Aorta (tissue), 5 donors: Measurements from ENCODE around the gene NHP2. TPM values are rescaled to one million over a fixed set of nuclear protein-coding genes. Genes with fewer than 3 reads are reported as not detected.

Experiments used
- ATAC-seq: fragments of 200-7000 bp; cut with Tn5 transposase; one replicate; pipeline ENCODE4 v1.9.1; 2022; ENCODE audit warnings: moderate library complexity; ENCODE audit not compliant: low FRiP score
- DNase-seq, 2 donors: peaks; one replicate each; pipeline ENCODE4 v3.0.0-alpha.2; 2020
- H3K27ac ChIP-seq, 2 donors: one replicate each; pipeline ENCODE4 v1.5.1; 2013; ENCODE audit warnings: low read length in 2 of 2, mild to moderate bottlenecking in 2 of 2, moderate library complexity in 2 of 2, control low read depth in 1 of 2, inconsistent platforms in 1 of 2, low read depth in 1 of 2
- H3K27me3 ChIP-seq, 2 donors: one replicate each; pipeline ENCODE4 v1.6.1; 2013; ENCODE audit warnings: control low read depth in 1 of 2, low read length in 1 of 2, mild to moderate bottlenecking in 1 of 2, moderate library complexity in 1 of 2; ENCODE audit not compliant: insufficient read depth in 2 of 2, control insufficient read depth in 1 of 2
- H3K36me3 ChIP-seq, 2 donors: one replicate each; pipeline ENCODE4 v1.6.1; 2013; ENCODE audit warnings: control low read depth in 1 of 2, low read length in 1 of 2, mild to moderate bottlenecking in 1 of 2; ENCODE audit not compliant: insufficient read depth in 2 of 2, control insufficient read depth in 1 of 2
- H3K4me1 ChIP-seq, 2 donors: one replicate each; pipeline ENCODE4 v1.6.1; 2013; ENCODE audit warnings: low read length in 2 of 2, control low read depth in 1 of 2, mild to moderate bottlenecking in 1 of 2, moderate library complexity in 1 of 2; ENCODE audit not compliant: insufficient read depth in 2 of 2, control insufficient read depth in 1 of 2
- H3K4me3 ChIP-seq, 2 donors: one replicate each; pipeline ENCODE4 v1.5.1; 2013; ENCODE audit warnings: low read length in 2 of 2, control low read depth in 1 of 2, mild to moderate bottlenecking in 1 of 2
- H3K9me3 ChIP-seq: one replicate; pipeline ENCODE4 v1.6.1; 2013; ENCODE audit warnings: mild to moderate bottlenecking, low read length; ENCODE audit not compliant: control insufficient read depth
- WGBS, 2 donors: extraction: QIAGEN DNeasy Blood & Tissue Kit; methylation state at CpG; one replicate each; pipeline ENCODE4 v1.1.7; 2013; 5-methylcytosine and 5-hydroxymethylcytosine counted together
- intact Hi-C, 2 donors: fragments of 100-400 bp; cut with DNase I; formaldehyde crosslinking; loops; one replicate each; pipeline versions ENCODE4 v1.14.2 to v1.15.0; 2022
- polyA plus RNA-seq, 2 donors: library from polyadenylated mRNA; stranded (reverse); fragments of 200-250 nt; gene quantifications; one replicate each; pipeline ENCODE4 v1.2.3, GENCODE V29; 2013
- total RNA-seq, 2 donors: library from RNA; stranded (reverse); fragmentation: NEBNext Ultra II Directional; extraction: Animal tissue kit (Norgen Biotek cat#: 25700); gene quantifications; one replicate each; pipeline ENCODE4 v1.2.1, GENCODE V29; 2021
- donor health status: healthy with polysubstance abuse.
- donor health status: Bipolar disorder and iron deficiency.
- donor health status: DM: no; HTN: no; CAD: no.
- donor health status: DM: no; HTN: no; CAD: no.
- donor health status: DM: yes; HTN: yes; CAD: no.

Gene NHP2
- total and polyA plus RNA-seq, 4 donors, result 55.7 to 130 (median 83.4) TPM

DNA sequence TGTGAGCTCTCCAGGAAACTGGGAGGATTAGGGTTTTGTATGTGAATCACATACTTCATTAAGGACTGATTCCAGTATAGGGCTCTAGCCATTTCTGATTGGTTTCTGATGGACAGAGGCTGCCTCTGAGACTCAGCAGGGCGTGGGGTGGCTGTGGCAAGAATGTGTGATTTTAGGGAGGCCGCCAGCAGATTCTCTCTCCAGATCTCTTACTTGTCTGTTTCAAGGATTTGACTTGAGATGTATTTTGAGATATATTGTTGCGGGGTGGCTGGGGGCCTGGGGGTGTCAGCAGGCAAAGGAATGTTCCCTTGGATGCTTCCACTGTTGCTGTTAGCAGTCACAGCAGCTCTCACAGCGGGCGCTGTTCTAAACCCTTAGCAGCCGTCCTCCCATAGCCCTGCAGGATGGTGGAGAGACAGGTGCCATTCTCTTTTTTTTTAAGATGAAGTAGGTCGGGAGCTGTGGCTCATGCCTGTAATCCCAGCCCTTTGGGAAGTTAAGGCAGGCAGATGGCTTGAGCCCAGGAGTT lies 42.7 kb upstream of the NHP2 start:
- H3K27me3 ChIP-seq, result no peaks in the 10 kb centered on the region
- H3K27ac ChIP-seq, result no peak overlapping the region
- H3K9me3 ChIP-seq, result no peaks in the 10 kb centered on the region
- no peaks in the 10 kb centered on the region for H3K4me1 ChIP-seq
- ATAC-seq (no peak), DNase-seq (no peak)
- 65 to 70% methylated on average over 7 of the region's 7 CpGs for WGBS, 2 donors
- H3K36me3 ChIP-seq, result no peaks in the 10 kb centered on the region
- intact Hi-C loops, result no loop called here
- no peak overlapping the region for H3K4me3 ChIP-seq

DNA sequence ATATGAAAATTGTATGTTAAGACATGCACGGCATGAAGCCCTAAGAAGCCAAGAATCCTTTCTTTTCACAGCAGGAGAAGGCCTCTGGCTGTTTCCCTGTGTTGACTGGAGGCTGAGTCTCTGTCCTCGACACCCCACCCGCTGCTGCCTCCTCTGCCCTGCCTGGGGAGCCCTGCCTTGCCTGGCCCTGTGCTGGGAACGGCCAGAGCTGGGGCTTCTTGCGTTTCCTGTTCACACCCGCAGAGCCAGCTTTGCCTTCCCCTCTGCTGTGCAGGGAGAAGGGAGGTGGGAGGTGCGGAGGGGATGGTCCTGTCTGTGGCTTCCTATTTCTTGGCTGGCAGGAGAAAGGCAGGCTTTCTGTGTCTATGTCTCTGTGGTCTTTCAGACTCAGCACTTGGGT lies 40.3 kb upstream of the NHP2 start:
- WGBS, 2 donors, result 33 to 39% methylated on average over 7 of the region's 7 CpGs
- Histone ChIP-seq H3K4me3 (no peak overlapping the region), H3K27me3 (no peaks in the 10 kb centered on the region), H3K27ac (no peak overlapping the region), H3K9me3 (no peaks in the 10 kb centered on the region), H3K4me1 (no peaks in the 10 kb centered on the region), H3K36me3 (no peaks in the 10 kb centered on the region)
- ATAC-seq, result no peak
- DNase-seq, result no peak
- intact Hi-C loops, result no loop called here

DNA sequence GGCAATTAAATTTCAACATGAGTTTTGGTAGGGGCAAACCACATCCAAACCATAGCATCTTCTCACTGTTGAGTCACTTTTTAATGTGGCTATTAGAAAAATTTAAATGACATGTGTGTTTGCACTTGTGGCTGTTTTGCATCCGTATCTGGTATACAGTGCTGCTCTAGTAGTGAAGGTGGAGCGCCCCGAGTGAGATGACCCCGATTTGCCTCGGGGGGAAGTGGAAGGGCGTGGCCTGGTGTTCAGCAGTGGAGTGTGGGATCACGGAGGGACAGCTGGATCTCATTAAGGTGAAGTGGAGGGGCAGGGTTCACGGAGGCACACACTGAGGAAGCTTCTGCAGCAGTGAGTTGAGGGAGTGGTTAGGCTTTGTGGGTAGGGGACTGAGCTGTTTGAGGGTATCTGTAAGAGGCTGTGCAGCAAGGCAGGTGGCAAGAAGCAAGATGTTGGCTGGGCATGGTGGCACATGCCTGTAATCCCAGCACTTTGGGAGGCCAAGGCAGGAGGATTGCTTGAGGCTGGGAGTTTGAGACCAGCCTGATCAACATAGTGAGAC lies 39.6 kb upstream of the NHP2 start:
- H3K27me3 ChIP-seq, result no peaks in the 10 kb centered on the region
- no peaks in the 10 kb centered on the region for H3K4me1 ChIP-seq
- ATAC-seq, result no peak
- H3K4me3 ChIP-seq, result no peak overlapping the region
- no peaks in the 10 kb centered on the region for H3K9me3 ChIP-seq
- no peak for DNase-seq
- intact Hi-C loops, result no loop called here
- H3K27ac ChIP-seq, result no peak overlapping the region
- no peaks in the 10 kb centered on the region for H3K36me3 ChIP-seq
- WGBS, 2 donors, result 69 to 77% methylated on average over 8 of the region's 8 CpGs

DNA sequence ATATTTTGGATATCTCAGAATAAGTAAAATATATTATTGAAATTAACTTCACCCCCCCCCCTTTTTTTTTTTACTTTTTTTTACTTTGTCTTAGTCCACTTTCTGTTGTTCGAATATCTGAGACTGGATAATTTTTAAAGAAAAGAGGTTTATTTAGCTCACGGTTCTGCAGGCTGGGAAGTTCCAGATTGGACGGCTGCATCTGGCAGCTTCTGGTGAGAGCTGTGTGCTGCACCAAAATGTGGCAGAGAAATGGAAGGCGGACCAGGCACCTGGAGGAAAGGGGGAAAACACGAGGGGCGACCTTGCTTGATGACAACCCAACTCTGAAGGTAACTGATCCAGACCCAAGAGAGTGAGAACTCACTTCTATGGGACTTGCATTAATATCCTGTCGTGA lies 39.1 kb upstream of the NHP2 start:
- 89 to 91% methylated on average over 7 of the region's 7 CpGs for WGBS, 2 donors
- no peak for DNase-seq
- H3K9me3 ChIP-seq, result no peaks in the 10 kb centered on the region
- no peak overlapping the region for H3K4me3 ChIP-seq
- no peak for ATAC-seq
- no peaks in the 10 kb centered on the region for H3K4me1 ChIP-seq
- H3K27ac ChIP-seq, result no peak overlapping the region
- intact Hi-C loops, result no loop called here
- no peaks in the 10 kb centered on the region for H3K27me3 ChIP-seq
- no peaks in the 10 kb centered on the region for H3K36me3 ChIP-seq

DNA sequence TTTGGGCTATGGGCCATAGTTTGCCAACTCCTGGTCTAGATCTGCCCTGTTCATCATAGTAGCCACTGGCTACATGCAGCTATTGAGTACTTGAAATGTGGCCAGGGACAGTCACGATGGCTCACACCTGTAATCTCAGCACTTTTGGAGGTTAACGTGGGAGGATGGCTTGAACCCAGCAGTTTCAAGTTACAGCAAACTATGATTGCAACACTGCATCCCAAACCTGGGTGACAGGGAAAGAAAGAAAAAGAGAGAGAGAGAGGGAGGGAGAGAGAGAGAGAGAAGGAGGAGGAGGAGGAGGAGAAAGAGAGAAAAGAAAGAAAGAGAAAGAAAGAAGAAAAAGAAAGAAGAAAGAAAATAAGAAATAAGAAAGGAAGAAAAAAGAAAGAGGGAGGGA lies 38.6 kb upstream of the NHP2 start:
- intact Hi-C loops, result no loop called here
- Histone ChIP-seq H3K4me3 (no peak overlapping the region), H3K4me1 (no peaks in the 10 kb centered on the region), H3K9me3 (no peaks in the 10 kb centered on the region), H3K27ac (no peak overlapping the region), H3K36me3 (no peaks in the 10 kb centered on the region), H3K27me3 (no peaks in the 10 kb centered on the region)
- ATAC-seq (no peak), DNase-seq (no peak)
- 78 to 84% methylated on average over 2 of the region's 2 CpGs for WGBS, 2 donors

DNA sequence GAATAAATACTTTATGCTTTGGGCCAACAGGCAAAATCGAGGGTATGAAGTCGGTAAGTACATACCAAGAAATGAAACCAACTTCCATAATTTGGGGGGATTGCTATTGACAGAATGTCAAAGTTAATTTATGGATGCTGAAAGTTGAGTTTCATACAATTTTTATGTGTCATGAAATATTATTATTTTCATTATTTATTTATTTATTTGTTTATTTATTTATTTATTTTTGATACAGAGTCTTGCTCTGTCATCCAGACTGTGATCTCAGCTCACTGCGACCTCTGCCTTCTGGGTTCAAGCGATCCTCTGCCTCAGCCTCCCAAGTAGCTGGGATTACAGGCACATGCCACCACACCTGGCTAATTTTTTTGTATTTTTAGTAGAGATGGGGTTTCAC lies 38.0 kb upstream of the NHP2 start:
- no peak for ATAC-seq
- no peaks in the 10 kb centered on the region for H3K36me3 ChIP-seq
- no peak overlapping the region for H3K4me3 ChIP-seq
- no peaks in the 10 kb centered on the region for H3K27me3 ChIP-seq
- 72 to 83% methylated on average over 4 of the region's 4 CpGs for WGBS, 2 donors
- no peaks in the 10 kb centered on the region for H3K9me3 ChIP-seq
- DNase-seq, result no peak
- no peaks in the 10 kb centered on the region for H3K4me1 ChIP-seq
- intact Hi-C loops, result no loop called here
- H3K27ac ChIP-seq, result no peak overlapping the region

DNA sequence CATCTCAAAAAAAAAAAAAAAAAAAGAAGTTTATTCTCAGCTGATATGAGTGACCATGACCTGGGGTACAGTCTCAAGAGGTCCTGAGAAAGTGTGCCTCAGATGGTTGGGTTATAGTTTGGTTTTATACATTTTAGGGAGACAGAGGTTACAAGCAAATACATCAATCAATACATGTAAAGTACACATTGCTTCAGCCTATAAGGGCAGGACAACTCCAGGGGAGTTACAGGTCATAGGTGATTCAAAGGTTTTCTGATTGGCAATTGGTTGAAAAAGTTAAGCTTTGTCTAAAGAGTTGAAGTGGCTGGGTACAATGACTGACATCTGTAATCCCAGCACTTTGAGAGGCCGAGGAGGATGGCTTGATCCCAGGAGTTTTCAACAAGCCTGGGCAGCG lies 35.7 kb upstream of the NHP2 start:
- no peak overlapping the region for H3K4me3 ChIP-seq

DNA sequence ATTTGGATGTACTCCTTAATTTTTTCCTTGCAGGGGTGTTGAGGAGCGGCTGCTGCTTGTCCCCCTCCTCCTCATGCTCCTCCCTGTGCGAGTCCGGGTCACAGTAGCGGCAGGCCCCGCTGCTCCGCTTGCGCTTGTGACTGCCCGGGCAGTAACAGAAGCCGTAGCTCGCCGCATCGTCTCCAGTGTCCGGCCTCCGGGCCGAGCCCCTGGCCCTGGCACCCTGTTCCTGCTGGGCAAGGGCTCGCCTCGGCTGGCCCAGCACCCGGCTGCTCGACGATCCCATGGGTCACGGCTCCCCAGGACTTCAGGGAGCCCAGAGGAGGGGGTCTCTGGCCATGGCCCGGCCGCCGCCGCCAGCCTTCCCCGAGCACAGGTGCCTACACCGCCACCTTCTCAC lies 33.3 kb upstream of the NHP2 start, which contains the start of gene GMCL2:
TSS of gene GMCL2 (minus strand) at position 358 of the 400 bp plus-strand sequence. CDS start at position 286, 72 bp downstream.
- ATAC-seq (no peak), DNase-seq (peak in 1 of 2 donors; percentile 73)
- Histone ChIP-seq H3K36me3 (no peaks in the 10 kb centered on the region), H3K27ac (no peak within 1 kb of the TSS), H3K27me3 (no peaks in the 10 kb centered on the region), H3K9me3 (no peaks in the 10 kb centered on the region), H3K4me3 (no peak within 1 kb of the TSS), H3K4me1 (no peaks in the 10 kb centered on the region)
- intact Hi-C loops, result no loop called here
- WGBS, 2 donors, result 67 to 72% methylated on average over 27 of the region's 27 CpGs

More for the DNA sequence above, 35.7 kb upstream of the NHP2 start:
- 45 to 46% methylated on average over 2 of the region's 2 CpGs for WGBS, 2 donors
- Histone ChIP-seq H3K27me3 (no peaks in the 10 kb centered on the region), H3K9me3 (no peaks in the 10 kb centered on the region), H3K4me1 (no peaks in the 10 kb centered on the region), H3K27ac (no peak overlapping the region), H3K36me3 (no peaks in the 10 kb centered on the region)
- ATAC-seq (no peak), DNase-seq (no peak)
- intact Hi-C loops, result no loop called here

DNA sequence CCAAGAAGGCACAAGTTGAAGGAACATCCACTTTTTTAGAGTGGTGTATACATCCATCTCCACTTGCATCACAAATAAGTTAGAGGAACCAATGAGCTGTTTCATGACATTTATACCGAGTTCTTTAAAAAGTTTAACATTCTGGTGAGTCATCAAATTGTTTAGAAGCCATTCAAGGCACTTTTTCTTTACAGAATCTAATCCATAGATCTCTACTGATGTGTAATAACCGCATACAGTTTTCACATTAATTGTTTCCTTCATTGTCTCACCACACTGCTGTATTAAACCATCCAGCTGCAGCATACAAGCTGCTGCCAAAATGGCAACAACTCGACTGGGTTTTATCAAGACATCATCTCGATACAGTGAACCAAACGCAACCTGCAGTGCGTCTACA lies 32.7 kb upstream of the NHP2 start:
- intact Hi-C loops, result no loop called here
- no peaks in the 10 kb centered on the region for H3K9me3 ChIP-seq
- no peak overlapping the region for H3K4me3 ChIP-seq
- H3K4me1 ChIP-seq, result no peaks in the 10 kb centered on the region
- DNase-seq (no peak), ATAC-seq (no peak)
- no peaks in the 10 kb centered on the region for H3K36me3 ChIP-seq
- WGBS, 2 donors, result 60% methylated on average over 6 of the region's 6 CpGs
- no peaks in the 10 kb centered on the region for H3K27me3 ChIP-seq
- H3K27ac ChIP-seq, result no peak overlapping the region
